Stomach (tissue), 9 donors: Measurements from ENCODE around the gene RASA3. TPM values are rescaled to one million over a fixed set of nuclear protein-coding genes. Genes with fewer than 3 reads are reported as not detected.

Experiments used
- DNase-seq, 2 donors: peaks; one replicate each; pipeline versions ENCODE4 v3.0.0 to v3.0.0-alpha.2; 2013 to 2019
- H3K27ac ChIP-seq, 5 donors: fragments of 200-600 bp in 4 of 5; sonication (generic) in 4 of 5; one replicate each; pipeline ENCODE4 v1.5.1; 2013 to 2019; ENCODE audit warnings: mild to moderate bottlenecking in 1 of 5, moderate library complexity in 1 of 5
- H3K27me3 ChIP-seq, 3 donors: fragments of 200-600 bp; sonication (generic); one replicate each; pipeline ENCODE4 v1.5.1; 2017 to 2019; ENCODE audit warnings: mixed run types in 1 of 3
- H3K36me3 ChIP-seq, 4 donors: fragments of 200-600 bp; sonication (generic); 1 replicate in 3 of 4; 2 replicates in 1 of 4; pipeline ENCODE4 v1.5.1; 2016 to 2019
- H3K4me1 ChIP-seq, 4 donors: fragments of 200-600 bp; sonication (generic); one replicate each; pipeline ENCODE4 v1.5.1; 2016 to 2019
- H3K4me3 ChIP-seq, 4 donors: fragments of 200-600 bp; sonication (generic) in 3 of 4; one replicate each; pipeline ENCODE4 v1.5.1; 2016 to 2019; ENCODE audit warnings: mild to moderate bottlenecking in 1 of 4
- H3K9me3 ChIP-seq, 4 donors: fragments of 200-600 bp; sonication (generic); one replicate each; pipeline ENCODE4 v1.5.1; 2016 to 2019
- EP300 ChIP-seq: sonication (generic); formaldehyde crosslinking; IDR thresholded peaks from one replicate; pipeline ENCODE4 v1.6.1; 2017; ENCODE audit warnings: antibody characterized with exemption
- POLR2A ChIP-seq, 4 donors: fragments of 450-650 bp; IDR thresholded peaks; one replicate each; pipeline ENCODE4 v1.6.1; 2016; ENCODE audit warnings: antibody characterized with exemption in 4 of 4, control low read depth in 2 of 4, mild to moderate bottlenecking in 1 of 4, moderate library complexity in 1 of 4
- POLR2AphosphoS5 ChIP-seq, 3 donors: sonication (generic); formaldehyde crosslinking; IDR thresholded peaks; one replicate each; pipeline ENCODE4 v1.6.1; 2016; ENCODE audit warnings: antibody characterized with exemption in 3 of 3
- WGBS, 5 donors: extraction: QIAGEN DNeasy Blood & Tissue Kit in 3 of 5; methylation state at CpG; one replicate each; pipeline versions ENCODE4 v1.1.5 to v1.1.7; 2013 to 2018; 5-methylcytosine and 5-hydroxymethylcytosine counted together
- intact Hi-C: fragments of 100-400 bp; cut with DNase I; formaldehyde crosslinking; loops from one replicate; pipeline ENCODE4 v1.15.1; 2023; ENCODE audit warnings: low total_unique reads
- polyA plus RNA-seq, 3 donors: library from polyadenylated mRNA; stranded (reverse); fragments of 200-250 nt; gene quantifications; one replicate each; pipeline ENCODE4 v1.2.3, GENCODE V29; 2013
- total RNA-seq, 5 donors: library from RNA; depleted of rRNA; stranded (reverse); fragments of >200 nt; gene quantifications; one replicate each; pipeline versions ENCODE4 v1.1.0 to v1.2.3, GENCODE V29; 2014 to 2016
- TF ChIP-seq, protein P1 (sequence below), 7 experiments: fragments of 450-650 bp in 4 of 7; fragments of 200-600 bp in 3 of 7; sonication (generic) in 3 of 7; IDR thresholded peaks; one replicate each; pipeline ENCODE4 v1.5.1; 2016 to 2019; ENCODE audit warnings: antibody characterized with exemption in 7 of 7, control low read depth in 2 of 7, mild to moderate bottlenecking in 1 of 7
- donor health status: healthy with polysubstance abuse.
- donor health status: Bipolar disorder and iron deficiency.
- donor health status: healthy.

The RASA3 gene
- total and polyA plus RNA-seq, 8 donors = 3.7 to 22.3 (median 7.9) TPM

DNA sequence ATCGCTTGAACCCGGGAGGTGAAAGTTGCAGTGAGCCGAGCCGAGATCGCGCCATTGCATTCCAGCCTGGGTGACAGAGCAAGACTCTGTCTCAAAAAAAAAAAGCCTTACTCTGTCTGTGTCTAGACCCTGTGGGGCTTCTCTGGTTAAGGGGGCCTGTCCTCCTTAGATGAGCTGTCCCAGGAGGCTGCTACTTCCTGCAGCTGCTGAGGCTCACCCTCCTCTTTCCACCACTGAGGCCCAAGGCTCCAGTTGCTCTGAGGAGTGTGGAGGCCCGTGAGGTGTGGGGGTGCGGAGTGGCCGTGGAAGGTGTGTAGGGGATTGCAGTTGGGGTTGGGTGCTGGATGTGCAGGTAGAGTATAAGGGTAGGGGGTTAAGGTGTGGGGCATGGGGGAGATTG lies 22.1 kb upstream of the RASA3 start:
- no peak overlapping the region for H3K27ac ChIP-seq
- H3K27me3 ChIP-seq = no peaks in the 10 kb centered on the region
- no peaks in the 10 kb centered on the region for H3K36me3 ChIP-seq
- intact Hi-C loops = no loop called here
- H3K4me1 ChIP-seq = peaks cover 0 to 11% (median 4%) of the 10 kb centered on the region in 4 donors
- 77 to 92% (median 90%) methylated on average over 9 of the region's 9 CpGs for WGBS, 5 donors
- no peak overlapping the region for H3K4me3 ChIP-seq
- TF ChIP-seq POLR2AphosphoS5 (IDR thresholded peaks at IDR 0.05) (no peak), EP300 (no peak), POLR2A (IDR thresholded peaks at IDR 0.05) (no peak)
- TF ChIP-seq, protein P1, sequence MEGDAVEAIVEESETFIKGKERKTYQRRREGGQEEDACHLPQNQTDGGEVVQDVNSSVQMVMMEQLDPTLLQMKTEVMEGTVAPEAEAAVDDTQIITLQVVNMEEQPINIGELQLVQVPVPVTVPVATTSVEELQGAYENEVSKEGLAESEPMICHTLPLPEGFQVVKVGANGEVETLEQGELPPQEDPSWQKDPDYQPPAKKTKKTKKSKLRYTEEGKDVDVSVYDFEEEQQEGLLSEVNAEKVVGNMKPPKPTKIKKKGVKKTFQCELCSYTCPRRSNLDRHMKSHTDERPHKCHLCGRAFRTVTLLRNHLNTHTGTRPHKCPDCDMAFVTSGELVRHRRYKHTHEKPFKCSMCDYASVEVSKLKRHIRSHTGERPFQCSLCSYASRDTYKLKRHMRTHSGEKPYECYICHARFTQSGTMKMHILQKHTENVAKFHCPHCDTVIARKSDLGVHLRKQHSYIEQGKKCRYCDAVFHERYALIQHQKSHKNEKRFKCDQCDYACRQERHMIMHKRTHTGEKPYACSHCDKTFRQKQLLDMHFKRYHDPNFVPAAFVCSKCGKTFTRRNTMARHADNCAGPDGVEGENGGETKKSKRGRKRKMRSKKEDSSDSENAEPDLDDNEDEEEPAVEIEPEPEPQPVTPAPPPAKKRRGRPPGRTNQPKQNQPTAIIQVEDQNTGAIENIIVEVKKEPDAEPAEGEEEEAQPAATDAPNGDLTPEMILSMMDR (IDR thresholded peaks at IDR 0.05) = no peak
- no peaks in the 10 kb centered on the region for H3K9me3 ChIP-seq
- no peak for DNase-seq

DNA sequence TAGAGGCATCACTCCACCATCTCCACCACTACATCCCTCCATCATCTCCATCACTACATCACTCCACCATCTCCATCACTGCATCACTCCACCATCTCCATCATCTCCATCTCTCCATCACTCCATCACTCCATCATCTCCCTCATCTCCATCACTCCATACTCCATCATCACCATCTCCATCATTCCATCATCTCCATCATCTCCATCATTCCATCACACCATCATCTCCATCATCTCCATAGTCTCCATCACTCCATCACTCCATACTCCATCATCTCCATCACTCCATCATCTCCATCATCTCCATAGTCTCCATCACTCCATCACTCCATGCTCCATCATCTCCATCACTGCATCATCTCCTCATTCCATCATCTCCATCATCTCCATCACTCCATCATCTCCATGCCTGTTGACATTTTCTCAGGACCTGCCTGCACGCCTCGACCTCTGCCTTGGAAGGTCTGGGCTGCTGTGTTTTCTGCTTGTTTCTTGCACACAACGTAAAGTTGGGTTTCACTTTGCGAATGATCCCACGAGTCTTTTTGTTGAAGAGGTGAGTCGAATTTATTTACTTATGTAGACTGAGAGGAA lies 21.2 kb upstream of the RASA3 start:
- no peak for DNase-seq
- no peak overlapping the region for H3K4me3 ChIP-seq
- peaks cover 0 to 11% (median 4%) of the 10 kb centered on the region in 4 donors for H3K4me1 ChIP-seq
- intact Hi-C loops = no loop called here
- H3K27ac ChIP-seq = no peak overlapping the region
- TF ChIP-seq, protein P1 (IDR thresholded peaks at IDR 0.05) = no peak
- TF ChIP-seq POLR2A (IDR thresholded peaks at IDR 0.05) (no peak), EP300 (no peak), POLR2AphosphoS5 (IDR thresholded peaks at IDR 0.05) (no peak)
- WGBS, 5 donors = 88 to 95% (median 93%) methylated on average over 6 of the region's 6 CpGs
- H3K9me3 ChIP-seq = no peaks in the 10 kb centered on the region
- H3K27me3 ChIP-seq = no peaks in the 10 kb centered on the region
- H3K36me3 ChIP-seq = no peaks in the 10 kb centered on the region

DNA sequence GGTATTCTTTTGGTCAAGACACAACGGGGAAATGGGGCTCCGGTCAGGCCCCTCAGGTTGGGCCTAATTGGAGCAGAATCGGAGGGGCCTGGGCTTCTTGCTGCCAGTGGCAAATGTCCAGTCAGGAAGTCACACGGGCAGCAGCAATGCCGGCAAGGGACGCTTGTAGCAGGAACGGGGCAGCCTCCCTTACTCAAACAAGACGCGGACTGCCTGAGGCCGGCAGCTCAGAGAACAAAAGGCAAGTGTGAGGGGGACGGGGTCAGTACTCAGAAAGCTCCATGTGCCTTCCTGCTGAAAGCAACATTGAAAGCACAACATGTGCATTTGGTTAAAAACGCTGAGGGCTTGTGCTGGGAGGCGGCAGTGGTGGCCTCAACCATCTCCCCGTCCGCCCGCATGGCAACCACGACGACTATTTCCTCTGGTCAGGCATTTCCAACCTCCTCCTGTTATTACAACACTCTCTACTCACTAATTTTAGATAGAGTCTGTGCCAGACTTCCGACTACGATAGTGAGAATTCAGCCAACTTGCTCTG lies 20.5 kb upstream of the RASA3 start:
- 54 to 67% (median 61%) methylated on average over 20 of the region's 20 CpGs for WGBS, 5 donors
- TF ChIP-seq POLR2AphosphoS5 (IDR thresholded peaks at IDR 0.05) = no peak
- TF ChIP-seq EP300 = no peak
- TF ChIP-seq, protein P1 (IDR thresholded peaks at IDR 0.05) = no peak
- no peak for TF ChIP-seq POLR2A (IDR thresholded peaks at IDR 0.05)
- H3K36me3 ChIP-seq = no peaks in the 10 kb centered on the region
- H3K27me3 ChIP-seq = no peaks in the 10 kb centered on the region
- H3K9me3 ChIP-seq = no peaks in the 10 kb centered on the region
- no peak for DNase-seq
- intact Hi-C loops = no loop called here
- peaks cover 0 to 11% (median 4%) of the 10 kb centered on the region in 4 donors for H3K4me1 ChIP-seq
- H3K4me3 ChIP-seq = no peak overlapping the region
- no peak overlapping the region for H3K27ac ChIP-seq

DNA sequence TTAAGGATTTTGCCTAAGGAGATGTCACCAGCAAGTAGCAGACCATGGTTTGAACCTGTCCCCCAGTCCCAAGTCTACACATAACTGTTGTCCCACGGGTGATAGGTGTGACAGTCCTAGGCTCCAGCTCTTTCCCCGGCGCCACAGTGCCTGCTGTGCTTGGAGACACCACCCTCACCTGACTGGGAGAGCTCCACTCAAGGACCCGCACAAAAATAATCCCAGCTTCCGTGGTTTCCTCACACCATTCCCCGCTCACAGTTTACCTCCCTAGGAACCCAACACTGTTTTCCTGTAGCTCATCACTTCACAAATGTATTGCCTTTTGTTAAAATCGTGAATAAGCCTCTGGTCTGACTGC lies 19.8 kb upstream of the RASA3 start:
- DNase-seq = no peak
- Histone ChIP-seq H3K9me3 (no peaks in the 10 kb centered on the region), H3K27ac (no peak overlapping the region), H3K4me1 (peaks cover 0 to 11% (median 4%) of the 10 kb centered on the region in 4 donors), H3K4me3 (no peak overlapping the region), H3K36me3 (no peaks in the 10 kb centered on the region), H3K27me3 (no peaks in the 10 kb centered on the region)
- WGBS, 5 donors = 76 to 92% (median 91%) methylated on average over 7 of the region's 7 CpGs
- intact Hi-C loops = no loop called here
- TF ChIP-seq POLR2A (IDR thresholded peaks at IDR 0.05) (no peak), EP300 (no peak), POLR2AphosphoS5 (IDR thresholded peaks at IDR 0.05) (no peak)
- TF ChIP-seq, protein P1 (IDR thresholded peaks at IDR 0.05) = no peak
